Naive thymus-derived CD8-positive, alpha-beta T cell (primary cell): Measurements from ENCODE around the gene OR10T2. TPM values are rescaled to one million over a fixed set of nuclear protein-coding genes. Genes with fewer than 3 reads are reported as not detected.
"Not testable (repeated sequence)": the region's sequence is repeated elsewhere in the genome, so short reads cannot be mapped to it uniquely, and the experiment has no call there.

Experiments
- ATAC-seq, 2 donors: fragments of 150-1000 bp; cut with Tn5 transposase in 1 of 2; sonication (Bioruptor Pico), chemical (Tn5 transposase) in 1 of 2; 1 replicate in 1 of 2; 2 replicates in 1 of 2; pipeline ENCODE4 v1.10.0; 2021; ENCODE audit warnings: mild to moderate bottlenecking in 2 of 2, moderate library complexity in 2 of 2
- POLR2A ChIA-PET: fragments of 350-600 bp; sonication (Branson Sonifier 250); formaldehyde crosslinking; loops from one replicate; lab custom pipeline; 2021; ENCODE audit warnings: antibody characterized with exemption; lab: Charles Lee
- DNase-seq, 10 donors: peaks; one replicate each; pipeline versions ENCODE4 v3.0.0 to v3.0.0-alpha.2; 2020 to 2022
- H3K27ac Mint-ChIP-seq, 10 donors: one replicate each; pipeline ENCODE4 v1.8.0; 2020 to 2022; ENCODE audit warnings: mild to moderate bottlenecking in 10 of 10, mixed read lengths in 10 of 10, moderate library complexity in 4 of 10, inconsistent platforms in 1 of 10
- H3K27me3 Mint-ChIP-seq, 5 donors: one replicate each; pipeline ENCODE4 v1.8.0; 2021 to 2022; ENCODE audit warnings: mixed read lengths in 5 of 5
- H3K36me3 Mint-ChIP-seq, 3 donors: one replicate each; pipeline ENCODE4 v1.8.0; 2020 to 2022; ENCODE audit warnings: mixed read lengths in 3 of 3, mild to moderate bottlenecking in 2 of 3, inconsistent platforms in 1 of 3
- H3K4me1 Mint-ChIP-seq, 4 donors: one replicate each; pipeline ENCODE4 v1.8.0; 2021 to 2022; ENCODE audit warnings: mixed read lengths in 4 of 4
- H3K4me3 Mint-ChIP-seq, 10 donors: one replicate each; pipeline ENCODE4 v1.8.0; 2020 to 2022; ENCODE audit warnings: mild to moderate bottlenecking in 10 of 10, mixed read lengths in 10 of 10, moderate library complexity in 6 of 10, inconsistent platforms in 1 of 10
- H3K9me3 Mint-ChIP-seq, 9 donors: one replicate each; pipeline ENCODE4 v1.8.0; 2020 to 2022; ENCODE audit warnings: mixed read lengths in 9 of 9, mild to moderate bottlenecking in 3 of 9, inconsistent platforms in 1 of 9, moderate library complexity in 1 of 9
- polyA plus RNA-seq, 3 donors: library from polyadenylated mRNA; unstranded; fragments of 300-500 nt; fragmentation: Illumina TruSeq; gene quantifications; one replicate each; pipeline ENCODE4 v1.2.3, GENCODE V29; 2021
- total RNA-seq, 8 experiments: library from RNA in 2 of 8; stranded (reverse) in 2 of 8; gene quantifications; one replicate each; pipeline ENCODE4 v1.2.3 and lab custom pipeline; 2021 to 2026

The OR10T2 gene
- total and polyA plus RNA-seq, 5 experiments from 2014 or later, result not detected

DNA sequence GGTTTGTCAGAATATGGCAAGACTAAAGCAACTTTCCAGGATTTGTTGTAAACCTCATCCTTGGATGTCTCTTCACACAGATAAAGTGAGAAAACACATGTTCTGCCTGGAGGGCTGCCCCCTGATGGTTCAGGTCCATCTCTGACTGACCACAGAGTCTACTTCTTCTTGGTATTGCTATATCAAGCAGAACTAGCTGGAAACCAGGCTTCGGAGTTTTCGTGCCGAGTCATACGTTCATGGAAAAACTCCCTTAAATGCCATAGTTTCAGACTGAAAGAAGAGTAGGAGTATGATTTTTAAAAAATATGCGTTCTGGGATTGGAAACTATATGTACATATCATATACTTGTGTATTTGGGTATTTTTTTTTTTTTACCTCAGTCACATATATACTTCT, 5.8 kb downstream of the OR10T2 start:
- ATAC-seq (no peak), DNase-seq (no peak)
- Mint-ChIP-seq H3K27me3 (peaks cover 0 to 18% (median 4%) of the 10 kb centered on the region in 5 donors), H3K9me3 (peaks cover 0 to under 1% (median 0%) of the 10 kb centered on the region in 9 donors), H3K27ac (no peak overlapping the region), H3K4me1 (peaks cover 0 to 7% (median 0%) of the 10 kb centered on the region in 4 donors), H3K4me3 (no peak overlapping the region), H3K36me3 (no peaks in the 10 kb centered on the region)
- POLR2A ChIA-PET, result no interaction called here

DNA sequence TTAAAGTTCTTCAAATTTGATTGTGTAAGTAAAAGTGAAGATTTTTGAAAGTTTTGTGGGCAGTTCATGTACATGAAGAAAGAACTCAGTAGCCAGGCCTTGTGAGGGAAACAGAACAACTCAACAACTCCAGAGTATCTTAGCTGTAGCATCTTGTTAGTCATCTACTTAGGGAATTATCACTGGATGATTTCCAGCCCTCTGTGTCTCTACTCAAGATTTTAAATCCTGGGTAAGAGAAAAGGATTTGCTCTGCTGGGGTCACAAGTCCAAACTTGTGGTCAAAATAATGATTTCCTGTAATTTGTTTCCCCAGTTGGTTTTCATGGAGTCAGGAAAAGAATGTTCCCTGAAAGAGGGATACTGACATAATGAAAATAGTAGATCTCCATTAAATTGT, 8.2 kb downstream of the OR10T2 start:
- ATAC-seq, result no peak
- no peak for DNase-seq
- POLR2A ChIA-PET, result no interaction called here
- Mint-ChIP-seq H3K27ac (no peak overlapping the region), H3K9me3 (peaks cover 0 to 6% (median 0%) of the 10 kb centered on the region in 9 donors), H3K27me3 (peaks cover 0 to 12% (median 8%) of the 10 kb centered on the region in 5 donors), H3K36me3 (no peaks in the 10 kb centered on the region), H3K4me1 (peaks cover 0 to 7% (median 0%) of the 10 kb centered on the region in 4 donors), H3K4me3 (no peak overlapping the region)

DNA sequence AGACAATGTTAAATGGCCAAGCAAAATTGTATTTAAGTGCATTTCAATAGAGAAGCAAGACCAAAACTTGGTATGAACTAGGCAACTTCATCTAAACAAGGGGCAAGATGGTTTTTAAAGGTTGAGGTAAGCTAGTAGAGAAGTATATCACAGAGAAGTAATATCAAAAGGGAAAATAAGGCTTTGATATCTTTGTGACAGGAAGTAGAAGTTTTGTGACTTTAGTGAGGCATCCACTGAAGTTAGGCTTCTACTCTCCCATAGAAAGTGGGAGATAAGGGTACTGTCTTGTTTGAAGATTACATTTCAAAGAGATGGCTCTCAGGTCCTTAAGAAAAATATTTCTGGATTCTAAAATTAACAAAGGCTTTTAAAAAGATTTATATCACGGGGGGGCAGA, 8.9 kb downstream of the OR10T2 start:
- no peak for DNase-seq
- ATAC-seq, result no peak
- POLR2A ChIA-PET, result no interaction called here
- Mint-ChIP-seq H3K27me3 (peaks cover 0 to 10% (median 4%) of the 10 kb centered on the region in 5 donors), H3K27ac (no peak overlapping the region), H3K4me3 (no peak overlapping the region), H3K4me1 (peaks cover 0 to 6% (median 0%) of the 10 kb centered on the region in 4 donors), H3K9me3 (peaks cover 0 to 8% (median 0%) of the 10 kb centered on the region in 9 donors), H3K36me3 (no peaks in the 10 kb centered on the region)

DNA sequence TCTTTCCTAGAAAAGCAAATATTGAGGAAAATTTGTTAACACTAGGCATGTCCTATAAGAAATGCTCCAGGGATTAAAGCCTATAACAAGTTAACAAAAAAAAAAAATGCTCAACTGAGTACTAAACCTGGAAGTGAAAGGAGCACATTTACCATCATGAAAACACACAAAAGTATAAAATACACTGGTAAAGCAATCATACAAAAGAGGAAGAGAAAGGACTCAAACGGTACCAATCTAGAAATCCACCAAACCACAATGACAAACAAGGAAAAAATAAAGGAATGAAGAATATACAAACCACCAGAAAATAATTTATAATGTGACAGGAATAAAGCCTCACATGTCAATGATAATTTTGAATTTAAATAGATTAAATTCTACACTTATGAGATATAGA, 24.4 kb downstream of the OR10T2 start:
- peaks cover 0 to 5% (median 0%) of the 10 kb centered on the region in 4 donors for H3K4me1 Mint-ChIP-seq
- POLR2A ChIA-PET, result no interaction called here
- no peak overlapping the region for H3K27ac Mint-ChIP-seq
- peaks cover 0 to 23% (median 2%) of the 10 kb centered on the region in 3 donors for H3K36me3 Mint-ChIP-seq
- H3K27me3 Mint-ChIP-seq, result peaks cover 10 to 22% (median 14%) of the 10 kb centered on the region in 5 donors
- ATAC-seq (no peak), DNase-seq (no peak)
- peaks cover 8 to 30% (median 19%) of the 10 kb centered on the region in 9 donors for H3K9me3 Mint-ChIP-seq
- H3K4me3 Mint-ChIP-seq, result no peak overlapping the region

DNA sequence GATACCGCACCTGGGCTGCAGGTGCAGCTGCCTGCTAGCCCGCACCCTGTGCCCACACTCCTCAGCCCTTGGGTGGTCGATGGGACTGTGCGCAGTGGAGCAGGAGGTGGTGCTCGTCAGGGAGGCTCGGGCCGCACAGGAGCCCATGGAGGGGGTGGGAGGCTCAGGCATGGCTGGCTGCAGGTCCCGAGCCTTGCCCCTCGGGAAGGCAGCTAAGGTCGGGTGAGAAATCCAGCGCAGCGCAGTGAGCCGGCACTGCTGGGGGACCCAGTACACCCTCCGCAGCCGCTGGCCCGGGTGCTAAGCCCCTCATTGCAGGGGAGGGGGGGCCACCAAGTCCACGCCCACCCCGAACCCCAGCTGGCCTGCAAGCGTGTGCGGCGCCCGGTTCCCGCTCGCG, 25.2 kb downstream of the OR10T2 start:
- H3K27ac Mint-ChIP-seq, POLR2A ChIA-PET, DNase-seq, H3K4me1 Mint-ChIP-seq, ATAC-seq, H3K4me3 Mint-ChIP-seq: not testable (repeated sequence)
- Mint-ChIP-seq H3K9me3 (peaks cover 8 to 30% (median 20%) of the 10 kb centered on the region in 9 donors), H3K36me3 (peaks cover 0 to 23% (median 2%) of the 10 kb centered on the region in 3 donors), H3K27me3 (peaks cover 10 to 24% (median 19%) of the 10 kb centered on the region in 5 donors)

DNA sequence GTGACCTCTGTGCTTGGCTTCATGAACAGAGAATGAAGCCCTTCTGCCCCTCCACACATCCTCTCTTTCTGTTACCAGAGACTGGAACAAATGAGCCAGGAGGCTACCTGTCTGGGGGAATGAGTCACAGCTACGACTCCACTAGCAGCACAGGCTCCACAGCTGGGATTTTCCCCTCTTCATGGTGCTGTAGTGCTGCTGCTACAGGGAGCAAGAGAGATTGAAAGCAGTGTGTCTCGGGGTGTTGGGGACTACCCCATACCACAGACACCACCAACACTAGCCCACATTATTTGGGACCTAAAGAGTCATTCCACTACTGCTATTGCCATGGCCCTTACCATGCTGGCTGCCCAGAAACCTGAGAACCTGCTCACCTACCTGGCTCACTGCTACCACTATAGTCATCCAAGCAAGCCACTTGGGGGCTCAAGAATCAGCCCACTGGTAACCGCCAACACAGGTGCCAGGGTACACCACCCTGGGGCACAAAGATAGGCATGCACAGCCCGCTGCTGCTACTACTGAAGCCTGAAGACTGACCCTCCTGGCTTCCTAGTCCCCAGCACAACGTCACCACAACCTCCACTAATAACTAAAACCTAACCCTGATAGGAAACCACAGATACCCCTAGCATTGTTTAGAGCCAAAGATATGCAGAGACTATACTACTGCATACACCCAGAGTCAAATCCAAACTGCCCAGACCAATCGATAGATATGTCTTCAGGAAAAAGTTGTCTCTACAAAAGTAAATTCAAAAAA, 27.9 kb downstream of the OR10T2 start:
- Mint-ChIP-seq H3K4me3 (no peak overlapping the region), H3K36me3 (peaks cover 0 to 23% (median 2%) of the 10 kb centered on the region in 3 donors), H3K4me1 (peaks cover 0 to 5% (median 0%) of the 10 kb centered on the region in 4 donors), H3K27ac (no peak overlapping the region), H3K27me3 (peaks cover 14 to 44% (median 20%) of the 10 kb centered on the region in 5 donors), H3K9me3 (peaks cover 4 to 31% (median 20%) of the 10 kb centered on the region in 9 donors)
- DNase-seq, result peak in 1 of 10 donors; percentile 47
- ATAC-seq, result no peak
- POLR2A ChIA-PET, result no interaction called here

DNA sequence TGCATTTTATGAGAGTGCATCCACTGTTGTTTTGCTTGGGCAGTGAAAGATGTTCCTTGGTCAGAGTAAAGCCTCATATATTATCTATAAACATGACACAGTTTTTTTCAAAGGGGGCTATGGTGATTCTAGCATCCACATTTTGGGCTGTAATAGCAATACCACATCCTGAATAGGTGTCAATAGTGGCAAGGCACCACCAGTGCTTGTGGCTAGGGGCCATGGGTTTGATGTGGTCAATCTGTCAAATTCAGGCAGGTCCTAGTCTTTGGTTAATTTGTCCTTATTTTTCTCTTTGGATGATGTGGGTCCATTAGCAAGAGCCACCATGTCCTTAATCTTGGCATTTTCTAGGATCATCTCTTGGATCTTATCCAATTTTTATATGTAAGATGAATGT, 32.5 kb downstream of the OR10T2 start:
- H3K27ac Mint-ChIP-seq, result no peak overlapping the region
- peaks cover 0 to 9% (median 0%) of the 10 kb centered on the region in 3 donors for H3K36me3 Mint-ChIP-seq
- no peak overlapping the region for H3K4me3 Mint-ChIP-seq
- POLR2A ChIA-PET, result no interaction called here
- DNase-seq, result no peak
- ATAC-seq, result no peak
- no peaks in the 10 kb centered on the region for H3K4me1 Mint-ChIP-seq
- H3K9me3 Mint-ChIP-seq, result peaks cover 2 to 20% (median 9%) of the 10 kb centered on the region in 9 donors
- H3K27me3 Mint-ChIP-seq, result peaks cover 10 to 47% (median 15%) of the 10 kb centered on the region in 5 donors

DNA sequence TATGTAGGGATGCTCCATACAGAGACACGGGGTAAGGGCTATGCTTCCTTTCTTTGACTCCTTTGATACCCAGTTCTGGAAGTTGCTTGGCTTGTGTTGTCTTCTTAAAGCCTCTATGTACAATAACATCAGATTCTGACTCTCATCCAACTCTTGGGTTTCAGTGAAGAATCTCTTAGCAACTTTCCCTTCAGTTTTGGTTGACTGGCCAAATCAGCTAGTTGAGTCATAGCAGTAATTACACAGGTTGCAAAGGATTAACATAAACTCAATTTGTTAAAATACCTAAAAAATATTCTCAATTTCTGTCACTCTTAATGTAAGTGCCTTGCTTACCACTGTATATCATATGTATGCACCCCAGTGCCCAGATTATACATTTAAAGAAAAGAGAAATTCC, 36.3 kb downstream of the OR10T2 start:
- Mint-ChIP-seq H3K9me3 (peaks cover 0 to 9% (median 0%) of the 10 kb centered on the region in 9 donors), H3K4me1 (no peaks in the 10 kb centered on the region)
- POLR2A ChIA-PET, result no interaction called here

DNA sequence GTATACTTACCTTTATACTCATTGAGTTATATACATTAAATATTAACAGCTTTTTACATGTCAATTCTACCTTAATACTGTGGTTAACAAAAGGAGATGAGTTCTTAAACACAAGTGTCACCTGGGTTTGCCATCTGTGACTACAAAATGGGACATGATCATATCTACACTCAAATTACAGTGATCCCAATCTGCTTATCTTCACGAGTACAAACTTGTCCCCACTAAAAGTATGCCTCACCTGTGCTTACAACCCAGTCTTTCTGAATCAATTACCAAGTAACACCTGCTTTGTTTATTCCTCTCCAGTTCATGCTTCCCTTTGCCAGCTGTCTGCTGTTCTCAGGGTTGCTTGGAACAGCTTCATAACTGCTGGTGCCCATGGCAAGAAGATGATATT, 36.8 kb downstream of the OR10T2 start:
- peaks cover 4 to 26% (median 10%) of the 10 kb centered on the region in 5 donors for H3K27me3 Mint-ChIP-seq
- DNase-seq, result no peak
- ATAC-seq, result no peak
- no peaks in the 10 kb centered on the region for H3K36me3 Mint-ChIP-seq
- peaks cover 0 to 9% (median 0%) of the 10 kb centered on the region in 9 donors for H3K9me3 Mint-ChIP-seq
- POLR2A ChIA-PET, result no interaction called here
- H3K4me1 Mint-ChIP-seq, result no peaks in the 10 kb centered on the region
- H3K27ac Mint-ChIP-seq, result no peak overlapping the region
- H3K4me3 Mint-ChIP-seq, result no peak overlapping the region

More for the DNA sequence above, 36.3 kb downstream of the OR10T2 start:
- Mint-ChIP-seq H3K27ac (no peak overlapping the region), H3K4me3 (no peak overlapping the region), H3K36me3 (no peaks in the 10 kb centered on the region), H3K27me3 (peaks cover 4 to 29% (median 9%) of the 10 kb centered on the region in 5 donors)
- no peak for ATAC-seq
- no peak for DNase-seq

DNA sequence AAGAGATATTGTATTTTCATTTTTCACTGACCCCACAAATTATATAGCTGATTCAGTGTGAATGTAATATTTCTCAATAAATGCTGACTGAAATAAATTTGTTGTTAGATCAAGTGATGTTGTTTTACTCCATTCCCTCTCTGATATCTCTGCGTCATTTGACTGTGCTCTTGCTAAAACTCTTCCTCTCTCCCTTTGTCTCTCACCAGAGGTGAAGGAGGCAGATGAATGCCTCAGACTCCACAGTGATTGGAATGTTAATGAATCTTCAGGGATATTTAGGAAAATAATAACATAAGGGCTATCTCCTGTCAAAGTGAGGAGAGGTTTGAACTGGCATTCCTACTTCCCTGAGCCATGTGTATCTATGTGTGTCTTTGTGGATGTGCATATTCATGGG, 41.8 kb downstream of the OR10T2 start:
- no peaks in the 10 kb centered on the region for H3K36me3 Mint-ChIP-seq
- POLR2A ChIA-PET, result no interaction called here
- no peak overlapping the region for H3K27ac Mint-ChIP-seq
- H3K27me3 Mint-ChIP-seq, result peaks cover 19 to 46% (median 27%) of the 10 kb centered on the region in 5 donors
- peaks cover 0 to 12% (median under 1%) of the 10 kb centered on the region in 4 donors for H3K4me1 Mint-ChIP-seq
- DNase-seq (no peak), ATAC-seq (no peak)
- no peak overlapping the region for H3K4me3 Mint-ChIP-seq
- no peaks in the 10 kb centered on the region for H3K9me3 Mint-ChIP-seq

DNA sequence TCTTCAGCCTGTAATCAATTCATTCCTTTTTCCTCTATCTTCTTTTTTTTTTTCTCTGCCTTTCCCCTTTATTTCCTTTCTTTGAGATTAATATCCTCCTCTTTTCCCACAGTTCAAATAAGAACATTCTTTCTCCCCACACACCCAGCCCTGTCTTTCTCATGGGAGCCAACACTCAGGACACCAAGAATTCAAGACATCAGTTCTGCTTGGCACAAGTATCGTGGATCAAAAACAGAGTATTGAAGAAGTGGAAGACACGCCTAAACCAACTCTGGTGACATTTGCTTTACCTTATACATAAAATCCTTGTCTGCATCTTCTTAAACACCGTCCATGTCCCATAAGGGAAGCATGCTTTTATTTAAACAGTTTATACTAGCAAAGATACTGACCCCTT, 42.6 kb downstream of the OR10T2 start:
- H3K4me3 Mint-ChIP-seq, result no peak overlapping the region
- no peaks in the 10 kb centered on the region for H3K36me3 Mint-ChIP-seq
- H3K4me1 Mint-ChIP-seq, result peaks cover 0 to 12% (median under 1%) of the 10 kb centered on the region in 4 donors
- no peak overlapping the region for H3K27ac Mint-ChIP-seq
- POLR2A ChIA-PET, result no interaction called here
- DNase-seq (no peak), ATAC-seq (no peak)
- peaks cover 19 to 46% (median 27%) of the 10 kb centered on the region in 5 donors for H3K27me3 Mint-ChIP-seq
- no peaks in the 10 kb centered on the region for H3K9me3 Mint-ChIP-seq

DNA sequence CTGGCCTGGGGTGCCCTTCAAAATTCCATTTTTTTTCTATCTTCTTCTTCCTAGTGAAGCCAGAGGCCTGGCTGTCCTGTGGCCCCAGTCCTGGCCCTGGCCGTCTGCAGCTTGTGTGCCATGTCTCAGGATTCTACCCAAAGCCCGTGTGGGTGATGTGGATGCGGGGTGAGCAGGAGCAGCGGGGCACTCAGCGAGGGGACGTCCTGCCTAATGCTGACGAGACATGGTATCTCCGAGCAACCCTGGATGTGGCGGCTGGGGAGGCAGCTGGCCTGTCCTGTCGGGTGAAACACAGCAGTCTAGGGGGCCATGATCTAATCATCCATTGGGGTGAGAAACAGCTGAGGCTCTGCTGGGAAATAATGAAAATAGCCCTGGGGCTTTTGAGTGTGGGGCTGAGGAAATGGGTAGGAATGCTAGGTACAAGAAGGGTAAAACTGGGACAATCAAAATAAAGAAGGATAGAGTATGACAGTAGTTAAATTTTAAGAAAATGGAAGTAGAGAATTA, 43.4 kb downstream of the OR10T2 start:
- H3K36me3 Mint-ChIP-seq, result no peaks in the 10 kb centered on the region
- peaks cover 19 to 46% (median 27%) of the 10 kb centered on the region in 5 donors for H3K27me3 Mint-ChIP-seq
- ATAC-seq (no peak), DNase-seq (no peak)
- peaks cover 0 to 12% (median under 1%) of the 10 kb centered on the region in 4 donors for H3K4me1 Mint-ChIP-seq
- POLR2A ChIA-PET, result no interaction called here
- no peak overlapping the region for H3K4me3 Mint-ChIP-seq
- no peak overlapping the region for H3K27ac Mint-ChIP-seq
- no peaks in the 10 kb centered on the region for H3K9me3 Mint-ChIP-seq

DNA sequence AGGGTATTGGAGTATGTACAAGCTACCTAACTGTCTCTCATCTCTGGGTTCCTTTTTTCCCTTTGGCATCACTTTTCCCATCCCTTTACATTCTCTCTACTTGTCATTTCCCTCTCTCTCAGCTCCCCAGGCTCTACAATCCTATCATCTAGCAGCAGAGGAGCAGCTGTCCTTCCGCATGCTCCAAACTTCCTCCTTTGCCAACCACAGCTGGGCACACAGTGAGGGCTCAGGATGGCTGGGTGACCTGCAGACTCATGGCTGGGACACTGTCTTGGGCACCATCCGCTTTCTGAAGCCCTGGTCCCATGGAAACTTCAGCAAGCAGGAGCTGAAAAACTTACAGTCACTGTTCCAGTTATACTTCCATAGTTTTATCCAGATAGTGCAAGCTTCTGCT, 45.0 kb downstream of the OR10T2 start:
- H3K4me1 Mint-ChIP-seq, result peaks cover 0 to 12% (median under 1%) of the 10 kb centered on the region in 4 donors

More for the DNA sequence above, 45.0 kb downstream of the OR10T2 start:
- Mint-ChIP-seq H3K4me3 (no peak overlapping the region), H3K27ac (no peak overlapping the region), H3K27me3 (peaks cover 20 to 46% (median 27%) of the 10 kb centered on the region in 5 donors), H3K9me3 (no peaks in the 10 kb centered on the region), H3K36me3 (no peaks in the 10 kb centered on the region)
- ATAC-seq (no peak), DNase-seq (no peak)
- POLR2A ChIA-PET, result no interaction called here
